Vagina (tissue), 2 donors: ENCODE results near the gene SSH3. TPM values are rescaled to one million over a fixed set of nuclear protein-coding genes. Genes with fewer than 3 reads are reported as not detected.

Experiments
- DNase-seq, 2 donors: peaks; one replicate each; pipeline ENCODE4 v3.0.0-alpha.2; 2017; ENCODE audit errors: extremely low spot score in 2 of 2
- H3K27ac ChIP-seq: fragments of 200-600 bp; sonication (generic); one replicate; pipeline ENCODE4 v1.5.1; 2019
- H3K27me3 ChIP-seq: fragments of 200-600 bp; sonication (generic); one replicate; pipeline ENCODE4 v1.5.1; 2019
- H3K36me3 ChIP-seq, 2 donors: fragments of 200-600 bp; sonication (generic); one replicate each; pipeline ENCODE4 v1.5.1; 2017 to 2019
- H3K4me1 ChIP-seq: fragments of 200-600 bp; sonication (generic); one replicate; pipeline ENCODE4 v1.5.1; 2019
- H3K4me3 ChIP-seq, 2 donors: fragments of 200-600 bp; sonication (generic); 1 replicate in 1 of 2; 2 replicates in 1 of 2; pipeline ENCODE4 v1.5.1; 2016 to 2019
- H3K9me3 ChIP-seq: fragments of 200-600 bp; sonication (generic); one replicate; pipeline ENCODE4 v1.5.1; 2019
- CTCF ChIP-seq, 3 experiments: fragments of 450-650 bp in 2 of 3; fragments of 200-600 bp in 1 of 3; sonication (generic) in 1 of 3; IDR thresholded peaks; one replicate each; pipeline ENCODE4 v1.5.1; 2017 to 2019; ENCODE audit warnings: antibody characterized with exemption in 3 of 3, mild to moderate bottlenecking in 2 of 3, moderate library complexity in 2 of 3
- POLR2A ChIP-seq, 2 donors: fragments of 450-650 bp; IDR thresholded peaks; one replicate each; pipeline ENCODE4 v1.6.1; 2017; ENCODE audit warnings: antibody characterized with exemption in 2 of 2, mild to moderate bottlenecking in 2 of 2, moderate library complexity in 2 of 2
- POLR2AphosphoS5 ChIP-seq, 2 donors: sonication (generic); formaldehyde crosslinking; IDR thresholded peaks; one replicate each; pipeline ENCODE4 v1.9.0; 2017; ENCODE audit warnings: antibody characterized with exemption in 2 of 2, mild to moderate bottlenecking in 2 of 2, low read depth in 1 of 2; ENCODE audit not compliant: insufficient read depth in 1 of 2
- intact Hi-C: fragments of 100-400 bp; cut with DNase I; formaldehyde crosslinking; loops from one replicate; pipeline ENCODE4 v1.15.1; 2023
- total RNA-seq: library from RNA; depleted of rRNA; stranded (reverse); fragments of >200 nt; gene quantifications from one replicate; pipeline ENCODE4 v1.2.3, GENCODE V29; 2016

The SSH3 gene
- total RNA-seq, 1 donor from 2014 or later, result 98.0 TPM

GRCh38 chr11:67293090-67293489, 10.2 kb upstream of the SSH3 start:
- no peaks in the 10 kb centered on the region for H3K27me3 ChIP-seq
- intact Hi-C loops, result no loop called here
- H3K27ac ChIP-seq, result no peak overlapping the region
- TF ChIP-seq POLR2AphosphoS5 (IDR thresholded peaks at IDR 0.05; ENCODE audit: insufficient read depth in 1 of 2, low read depth in 1 of 2) (peak in 1 of 2 donors; percentile 57), POLR2A (IDR thresholded peaks at IDR 0.05) (no peak)
- no peak for DNase-seq
- H3K36me3 ChIP-seq, result peaks cover 0 to 42% of the 10 kb centered on the region in 2 donors
- no peaks in the 10 kb centered on the region for H3K9me3 ChIP-seq
- peaks cover 47% of the 10 kb centered on the region for H3K4me1 ChIP-seq
- no peak overlapping the region for H3K4me3 ChIP-seq

GRCh38 chr11:67295846-67296245, 7.5 kb upstream of the SSH3 start:
- peaks cover 0 to 68% of the 10 kb centered on the region in 2 donors for H3K36me3 ChIP-seq
- TF ChIP-seq POLR2A (IDR thresholded peaks at IDR 0.05), result no peak
- no peak for TF ChIP-seq CTCF (IDR thresholded peaks at IDR 0.05)
- TF ChIP-seq POLR2AphosphoS5 (IDR thresholded peaks at IDR 0.05; ENCODE audit: insufficient read depth in 1 of 2, low read depth in 1 of 2), result no peak
- no peak for DNase-seq
- H3K9me3 ChIP-seq, result no peaks in the 10 kb centered on the region
- intact Hi-C loops, result no loop called here
- H3K4me3 ChIP-seq, result no peak overlapping the region
- no peak overlapping the region for H3K27ac ChIP-seq
- peaks cover 27% of the 10 kb centered on the region for H3K4me1 ChIP-seq
- H3K27me3 ChIP-seq, result no peaks in the 10 kb centered on the region

GRCh38 chr11:67298786-67299185, 4.5 kb upstream of the SSH3 start:
- H3K27me3 ChIP-seq, result no peaks in the 10 kb centered on the region
- no peak overlapping the region for H3K27ac ChIP-seq
- peaks cover 0 to 66% of the 10 kb centered on the region in 2 donors for H3K36me3 ChIP-seq
- H3K9me3 ChIP-seq, result no peaks in the 10 kb centered on the region
- intact Hi-C loops, result no loop called here
- peaks cover 17% of the 10 kb centered on the region for H3K4me1 ChIP-seq
- no peak for DNase-seq
- TF ChIP-seq CTCF (IDR thresholded peaks at IDR 0.05) (no peak), POLR2AphosphoS5 (IDR thresholded peaks at IDR 0.05; ENCODE audit: insufficient read depth in 1 of 2, low read depth in 1 of 2) (no peak), POLR2A (IDR thresholded peaks at IDR 0.05) (no peak)
- no peak overlapping the region for H3K4me3 ChIP-seq

GRCh38 chr11:67299471-67300191, 3.7 kb upstream of the SSH3 start:
- intact Hi-C loops, result no loop called here
- no peak for DNase-seq
- H3K9me3 ChIP-seq, result no peaks in the 10 kb centered on the region
- H3K27ac ChIP-seq, result no peak overlapping the region
- H3K4me3 ChIP-seq, result no peak overlapping the region
- H3K36me3 ChIP-seq, result peaks cover 0 to 61% of the 10 kb centered on the region in 2 donors
- H3K27me3 ChIP-seq, result no peaks in the 10 kb centered on the region
- TF ChIP-seq CTCF (IDR thresholded peaks at IDR 0.05), result no peak
- TF ChIP-seq POLR2AphosphoS5 (IDR thresholded peaks at IDR 0.05; ENCODE audit: insufficient read depth in 1 of 2, low read depth in 1 of 2), result no peak
- TF ChIP-seq POLR2A (IDR thresholded peaks at IDR 0.05), result no peak
- H3K4me1 ChIP-seq, result peaks cover 25% of the 10 kb centered on the region

- H3K4me1 ChIP-seq, result peaks cover 32% of the 10 kb centered on the region
- H3K4me3 ChIP-seq, result no peak overlapping the region
- H3K27me3 ChIP-seq, result no peaks in the 10 kb centered on the region
- DNase-seq, result no peak
- no peaks in the 10 kb centered on the region for H3K9me3 ChIP-seq
- H3K36me3 ChIP-seq, result peaks cover 0 to 54% of the 10 kb centered on the region in 2 donors
- H3K27ac ChIP-seq, result no peak overlapping the region
- intact Hi-C loops, result no loop called here
- no peak for TF ChIP-seq POLR2A (IDR thresholded peaks at IDR 0.05)
These were observed 3.0 kb upstream of the SSH3 start for GRCh38 chr11:67300256-67300755.

GRCh38 chr11:67300756-67301312, 2.5 kb upstream of the SSH3 start:
- intact Hi-C loops, result no loop called here
- H3K36me3 ChIP-seq, result peaks cover 0 to 49% of the 10 kb centered on the region in 2 donors
- H3K9me3 ChIP-seq, result no peaks in the 10 kb centered on the region
- TF ChIP-seq POLR2AphosphoS5 (IDR thresholded peaks at IDR 0.05; ENCODE audit: insufficient read depth in 1 of 2, low read depth in 1 of 2) (no peak), POLR2A (IDR thresholded peaks at IDR 0.05) (no peak), CTCF (IDR thresholded peaks at IDR 0.05) (no peak)
- no peak for DNase-seq
- H3K4me3 ChIP-seq, result no peak overlapping the region
- H3K27ac ChIP-seq, result no peak overlapping the region
- H3K27me3 ChIP-seq, result no peaks in the 10 kb centered on the region
- H3K4me1 ChIP-seq, result peaks cover 36% of the 10 kb centered on the region
